22Rv1 (cell line): ENCODE results near the gene PRDM16.

Experiments used
- H3K27ac ChIP-seq: fragments of 450-650 bp; 2 replicates; pipeline ENCODE4 v1.5.1; 2017
- ZFX ChIP-seq: fragments of 450-650 bp; IDR thresholded peaks from 2 replicates; pipeline ENCODE4 v1.6.1; 2017; ENCODE audit warnings: antibody characterized with exemption, borderline replicate concordance
- TF ChIP-seq, protein P1 (sequence below): fragments of 450-650 bp; IDR thresholded peaks from 2 replicates; pipeline ENCODE4 v1.5.1; 2017; ENCODE audit warnings: mild to moderate bottlenecking

Gene PRDM16

DNA sequence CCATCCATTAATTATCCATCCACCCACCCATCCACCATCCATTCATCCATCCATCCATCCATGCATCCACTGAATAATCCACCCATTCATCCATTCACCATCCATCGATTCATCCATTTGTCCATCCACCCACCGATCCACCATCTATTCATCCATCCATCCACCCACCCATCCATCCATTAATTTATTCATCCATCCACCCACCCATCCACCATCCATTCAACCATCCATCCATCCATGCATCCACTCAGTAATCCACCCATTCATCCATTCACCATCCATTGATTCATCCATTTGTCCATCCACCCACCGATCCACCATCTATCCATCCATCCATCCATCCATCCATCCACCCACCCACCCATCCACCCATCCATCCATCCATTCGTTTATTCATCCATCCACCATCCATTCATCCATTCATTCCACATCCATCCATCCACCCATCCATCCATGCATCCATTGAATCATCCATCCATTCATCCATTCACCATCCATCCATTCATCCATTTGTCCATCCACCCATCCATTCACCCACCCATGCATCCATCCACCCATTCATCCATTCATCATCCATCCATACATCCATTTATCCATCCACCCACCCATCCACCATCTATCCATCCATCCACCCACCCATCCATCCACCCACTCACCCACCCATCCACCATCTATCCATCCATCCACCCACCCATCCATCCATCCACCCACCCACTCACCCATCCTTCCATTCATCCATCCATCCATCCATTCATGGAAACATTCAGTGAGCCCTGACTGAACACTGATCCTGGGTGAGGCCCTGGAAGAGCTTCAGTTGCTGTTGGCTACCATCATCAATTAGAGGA, 302.1 kb downstream of the PRDM16 start:
- TF ChIP-seq, protein P1, sequence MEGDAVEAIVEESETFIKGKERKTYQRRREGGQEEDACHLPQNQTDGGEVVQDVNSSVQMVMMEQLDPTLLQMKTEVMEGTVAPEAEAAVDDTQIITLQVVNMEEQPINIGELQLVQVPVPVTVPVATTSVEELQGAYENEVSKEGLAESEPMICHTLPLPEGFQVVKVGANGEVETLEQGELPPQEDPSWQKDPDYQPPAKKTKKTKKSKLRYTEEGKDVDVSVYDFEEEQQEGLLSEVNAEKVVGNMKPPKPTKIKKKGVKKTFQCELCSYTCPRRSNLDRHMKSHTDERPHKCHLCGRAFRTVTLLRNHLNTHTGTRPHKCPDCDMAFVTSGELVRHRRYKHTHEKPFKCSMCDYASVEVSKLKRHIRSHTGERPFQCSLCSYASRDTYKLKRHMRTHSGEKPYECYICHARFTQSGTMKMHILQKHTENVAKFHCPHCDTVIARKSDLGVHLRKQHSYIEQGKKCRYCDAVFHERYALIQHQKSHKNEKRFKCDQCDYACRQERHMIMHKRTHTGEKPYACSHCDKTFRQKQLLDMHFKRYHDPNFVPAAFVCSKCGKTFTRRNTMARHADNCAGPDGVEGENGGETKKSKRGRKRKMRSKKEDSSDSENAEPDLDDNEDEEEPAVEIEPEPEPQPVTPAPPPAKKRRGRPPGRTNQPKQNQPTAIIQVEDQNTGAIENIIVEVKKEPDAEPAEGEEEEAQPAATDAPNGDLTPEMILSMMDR, result no peak
- TF ChIP-seq ZFX, result no peak
- no peak overlapping the region for H3K27ac ChIP-seq

DNA sequence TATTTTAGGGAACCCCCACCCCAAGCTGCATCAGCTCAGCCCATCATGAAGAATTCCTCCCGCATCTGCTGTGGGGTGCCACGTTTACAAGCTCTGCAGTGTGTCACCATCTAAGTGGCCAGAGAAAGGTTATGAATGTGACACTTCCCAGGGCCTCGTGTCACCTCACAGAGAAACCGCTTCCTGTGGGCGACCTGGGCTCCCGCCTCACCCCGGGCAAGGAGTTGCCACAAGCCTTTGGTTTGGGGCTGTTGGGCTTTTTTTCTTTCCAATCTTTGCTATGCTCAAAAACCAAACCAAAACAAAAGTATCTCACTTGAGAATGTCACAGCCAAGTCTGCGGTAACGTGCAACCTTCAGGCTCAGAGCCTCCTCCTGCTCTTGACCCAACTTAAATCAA, 303.3 kb downstream of the PRDM16 start:
- TF ChIP-seq ZFX, result no peak
- TF ChIP-seq, protein P1, result no peak
- no peak overlapping the region for H3K27ac ChIP-seq

DNA sequence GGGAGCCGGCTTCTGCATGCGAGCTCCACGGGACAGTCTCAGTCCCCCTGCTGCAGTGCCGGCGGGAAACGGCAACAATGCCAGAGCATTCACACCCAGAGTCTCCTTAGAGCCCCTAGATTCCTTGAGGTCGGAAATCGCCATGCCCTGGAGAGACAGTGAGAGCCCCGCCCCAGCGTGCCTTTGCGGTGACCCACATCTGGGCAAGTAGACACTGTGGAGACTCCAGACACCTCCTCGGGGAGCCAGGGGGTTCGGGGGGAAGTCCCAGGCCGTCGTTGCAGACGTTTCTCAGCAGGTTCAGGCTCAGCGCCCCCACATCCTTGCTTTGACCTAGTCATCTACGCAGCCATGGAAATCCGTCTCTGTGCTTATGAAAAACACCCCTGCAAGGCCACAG, 304.2 kb downstream of the PRDM16 start:
- TF ChIP-seq, protein P1, result no peak
- TF ChIP-seq ZFX, result no peak
- no peak overlapping the region for H3K27ac ChIP-seq

DNA sequence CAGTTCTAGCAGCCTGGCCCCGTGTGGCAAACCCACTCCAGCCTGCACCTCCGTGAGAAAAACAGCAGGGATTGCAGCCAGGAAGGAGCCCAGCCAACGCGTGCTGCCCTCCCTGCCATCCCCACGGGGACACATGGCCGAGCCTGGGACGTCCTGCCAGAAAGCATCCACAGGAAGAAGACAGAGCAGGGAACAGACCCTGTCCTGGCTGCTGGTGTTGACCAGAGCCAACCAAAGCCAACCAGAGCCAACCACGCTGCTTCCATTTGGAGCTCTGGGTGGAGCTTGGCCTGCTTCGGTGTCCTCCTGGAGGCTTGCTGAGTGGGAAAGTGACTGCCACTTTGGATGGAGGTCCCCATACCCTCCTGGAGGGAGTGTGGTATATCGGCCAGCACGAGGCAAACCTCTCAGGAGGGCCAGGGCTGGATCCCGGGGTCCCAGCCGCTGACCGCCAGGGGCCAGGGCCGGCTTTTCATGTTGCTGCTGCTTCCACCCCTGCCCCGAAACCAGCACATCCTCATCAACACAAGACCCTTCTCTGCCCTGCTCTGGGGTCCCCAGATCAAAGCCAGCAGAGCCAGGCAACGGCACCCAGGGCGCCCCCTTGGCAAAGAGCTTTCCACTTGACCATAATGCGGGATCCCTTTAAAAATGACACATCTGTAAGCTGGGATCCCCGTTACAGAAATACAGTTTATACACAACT, 304.9 kb downstream of the PRDM16 start:
- no peak overlapping the region for H3K27ac ChIP-seq
- TF ChIP-seq ZFX, result no peak
- TF ChIP-seq, protein P1, result no peak

DNA sequence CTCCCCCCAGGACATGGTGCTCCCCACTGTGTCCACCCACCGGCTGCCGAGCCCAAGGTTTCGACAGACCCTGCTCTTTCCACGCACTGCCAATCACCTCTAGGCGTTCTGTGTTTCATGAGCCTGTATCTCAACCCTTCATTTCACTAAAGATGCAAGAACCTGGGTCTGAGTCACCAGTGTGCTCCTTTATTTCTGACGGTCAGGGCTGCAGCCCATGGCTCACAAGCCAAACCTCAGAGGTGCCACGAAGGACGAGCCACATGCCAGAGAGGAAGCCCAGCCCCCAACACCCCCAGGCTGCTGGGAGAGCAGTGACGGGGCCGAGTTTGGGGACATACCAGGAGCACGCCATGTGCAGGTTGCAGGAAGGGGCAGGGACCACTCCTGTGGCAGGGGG, 306.2 kb downstream of the PRDM16 start:
- no peak overlapping the region for H3K27ac ChIP-seq
- TF ChIP-seq, protein P1, result no peak
- TF ChIP-seq ZFX, result no peak

DNA sequence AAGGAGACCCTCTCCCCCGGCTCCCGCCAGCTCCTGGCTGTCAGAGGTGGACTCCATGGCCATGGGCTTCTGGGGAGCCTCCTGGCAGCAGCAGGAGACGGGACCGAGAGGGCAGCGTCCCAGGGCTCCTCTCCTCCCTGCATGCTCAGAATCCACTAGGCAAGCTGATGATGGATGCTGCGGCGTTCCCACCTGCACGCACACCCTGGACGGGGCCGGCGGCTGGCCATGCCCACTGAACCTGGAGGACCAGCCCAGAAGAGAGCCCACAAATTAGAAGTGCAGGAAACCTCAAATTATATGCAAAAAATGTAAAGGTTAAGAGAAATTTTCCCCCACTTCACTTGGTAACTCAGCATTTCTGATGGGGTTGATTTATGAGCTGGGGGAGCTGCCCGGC, 308.2 kb downstream of the PRDM16 start:
- H3K27ac ChIP-seq, result no peak overlapping the region
- TF ChIP-seq ZFX, result no peak
- TF ChIP-seq, protein P1, result no peak
